GM20000 (cell line): Measurements from ENCODE around the gene SEZ6.

Source experiments
- DNase-seq: peaks from one replicate; pipeline ENCODE4 v3.0.0; 2012; ENCODE audit warnings: low spot score
- TF ChIP-seq, protein P1 (sequence below): IDR thresholded peaks from 2 replicates; pipeline ENCODE4 v1.5.1; 2012; ENCODE audit warnings: mild to moderate bottlenecking, control low read depth; ENCODE audit errors: extremely low read depth, missing control alignments

SEZ6 gene

DNA sequence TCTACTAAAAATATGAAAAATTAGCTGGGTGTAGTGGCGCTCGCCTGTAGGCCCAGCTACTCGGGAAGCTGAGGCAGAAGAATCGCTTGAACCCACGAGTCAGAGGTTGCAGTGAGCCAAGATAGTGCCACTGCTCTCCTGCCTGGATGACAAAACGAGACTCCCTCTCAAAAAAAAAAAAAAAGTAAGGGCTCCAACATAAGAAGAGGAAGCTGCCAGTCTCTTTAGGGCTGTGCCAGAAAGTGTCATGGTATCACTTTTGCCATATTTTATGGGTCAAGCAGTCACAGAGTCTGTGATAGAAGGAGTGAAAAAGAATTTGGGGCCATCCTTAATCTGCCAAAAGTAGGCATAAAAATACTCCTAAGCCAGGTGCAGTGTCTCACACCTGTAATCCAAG lies 35.7 kb upstream of the SEZ6 start:
- TF ChIP-seq, protein P1, sequence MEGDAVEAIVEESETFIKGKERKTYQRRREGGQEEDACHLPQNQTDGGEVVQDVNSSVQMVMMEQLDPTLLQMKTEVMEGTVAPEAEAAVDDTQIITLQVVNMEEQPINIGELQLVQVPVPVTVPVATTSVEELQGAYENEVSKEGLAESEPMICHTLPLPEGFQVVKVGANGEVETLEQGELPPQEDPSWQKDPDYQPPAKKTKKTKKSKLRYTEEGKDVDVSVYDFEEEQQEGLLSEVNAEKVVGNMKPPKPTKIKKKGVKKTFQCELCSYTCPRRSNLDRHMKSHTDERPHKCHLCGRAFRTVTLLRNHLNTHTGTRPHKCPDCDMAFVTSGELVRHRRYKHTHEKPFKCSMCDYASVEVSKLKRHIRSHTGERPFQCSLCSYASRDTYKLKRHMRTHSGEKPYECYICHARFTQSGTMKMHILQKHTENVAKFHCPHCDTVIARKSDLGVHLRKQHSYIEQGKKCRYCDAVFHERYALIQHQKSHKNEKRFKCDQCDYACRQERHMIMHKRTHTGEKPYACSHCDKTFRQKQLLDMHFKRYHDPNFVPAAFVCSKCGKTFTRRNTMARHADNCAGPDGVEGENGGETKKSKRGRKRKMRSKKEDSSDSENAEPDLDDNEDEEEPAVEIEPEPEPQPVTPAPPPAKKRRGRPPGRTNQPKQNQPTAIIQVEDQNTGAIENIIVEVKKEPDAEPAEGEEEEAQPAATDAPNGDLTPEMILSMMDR: no peak
- DNase-seq: no peak

DNA sequence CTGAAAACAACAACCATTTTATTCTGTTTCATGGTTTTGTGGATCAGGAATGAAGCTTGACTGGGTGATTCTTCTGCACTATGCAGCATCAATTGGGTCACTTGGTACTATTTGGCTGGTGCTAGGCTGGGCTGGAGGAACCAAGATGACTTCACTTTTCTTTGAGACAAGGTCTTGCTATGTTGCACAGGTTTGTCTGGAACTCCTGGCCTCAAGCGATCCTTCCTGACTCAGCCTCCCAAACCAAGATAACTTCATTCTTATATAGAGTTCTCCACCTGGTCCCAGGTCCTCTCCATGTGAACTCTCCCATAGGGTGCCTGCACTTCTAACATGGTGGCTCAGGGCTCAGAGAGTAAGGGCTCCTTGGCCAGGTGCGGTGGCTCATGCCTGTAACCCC lies 35.3 kb upstream of the SEZ6 start:
- TF ChIP-seq, protein P1: no peak
- no peak for DNase-seq

DNA sequence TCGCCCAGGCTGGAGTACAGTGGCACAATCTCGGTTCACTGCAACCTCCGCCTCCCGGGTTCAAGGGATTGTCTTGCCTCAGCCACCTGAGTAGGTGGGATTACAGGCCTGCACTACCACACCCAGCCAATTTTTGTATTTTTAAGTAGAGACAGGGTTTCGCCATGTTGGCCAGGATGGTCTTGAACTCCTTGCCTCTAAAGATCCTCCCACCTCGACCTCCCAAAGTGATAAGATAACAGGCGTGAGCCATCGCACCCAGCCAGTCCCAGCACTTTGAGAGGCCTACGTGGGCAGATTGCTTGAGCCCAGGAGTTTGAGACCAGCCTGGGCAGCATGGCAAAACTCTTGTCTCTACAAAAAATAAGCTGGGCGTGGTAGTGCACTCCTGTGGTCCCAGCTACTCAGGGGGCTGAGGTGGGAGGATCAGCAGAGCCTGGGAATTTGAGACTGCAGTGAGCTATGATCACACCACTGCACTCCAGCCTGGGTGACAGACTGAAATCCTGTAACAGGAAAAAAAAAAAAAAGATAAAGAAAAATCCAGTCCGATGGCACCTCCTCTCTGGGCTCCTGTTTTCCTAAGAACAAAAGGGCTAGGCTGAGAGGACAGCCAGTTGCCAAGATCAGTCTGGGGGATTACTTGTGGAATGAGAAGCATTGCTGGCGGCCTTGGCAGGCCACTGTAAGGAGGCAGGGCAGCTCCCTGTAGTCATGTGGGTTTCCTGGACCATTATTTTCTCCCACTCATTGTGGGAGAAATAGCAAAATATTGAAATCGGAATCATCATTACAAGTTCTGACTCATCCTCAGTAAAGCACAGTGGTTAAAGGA lies 34.1 kb upstream of the SEZ6 start:
- no peak for DNase-seq
- TF ChIP-seq, protein P1: no peak

DNA sequence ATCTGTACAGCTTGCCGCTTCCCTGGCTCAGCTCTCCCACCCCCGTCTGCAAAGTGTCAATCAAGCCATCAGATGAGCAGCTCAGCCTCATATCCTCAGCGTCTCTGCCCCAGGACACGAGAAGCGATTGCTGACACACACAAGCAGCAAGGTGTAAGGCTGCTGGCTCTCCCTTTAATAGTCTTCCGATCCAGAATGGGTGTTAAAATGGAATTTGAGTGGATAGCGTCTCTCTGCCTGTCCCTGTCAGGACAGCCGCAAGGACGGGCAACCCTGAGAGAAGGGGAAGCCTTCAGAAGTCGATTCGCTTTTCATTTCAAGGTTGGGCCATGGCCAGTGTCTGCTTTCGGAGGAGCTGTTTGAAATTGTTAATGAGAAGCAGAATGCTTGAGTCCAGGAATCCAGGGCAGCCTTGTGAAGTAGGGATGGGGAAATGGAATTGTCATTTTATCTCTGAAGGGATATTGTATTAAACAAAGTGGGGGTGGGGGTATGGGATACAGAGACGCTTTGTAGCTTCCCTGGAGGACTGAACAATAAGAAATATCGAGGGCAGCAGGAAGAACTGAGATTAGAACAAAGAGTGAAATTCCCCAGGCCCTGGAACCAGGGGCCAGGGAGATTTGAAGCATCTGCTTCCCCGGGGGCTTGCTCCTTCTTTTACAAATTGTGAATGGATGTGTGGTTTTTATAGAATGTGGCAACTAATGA lies 32.4 kb upstream of the SEZ6 start:
- DNase-seq: no peak
- TF ChIP-seq, protein P1: no peak

DNA sequence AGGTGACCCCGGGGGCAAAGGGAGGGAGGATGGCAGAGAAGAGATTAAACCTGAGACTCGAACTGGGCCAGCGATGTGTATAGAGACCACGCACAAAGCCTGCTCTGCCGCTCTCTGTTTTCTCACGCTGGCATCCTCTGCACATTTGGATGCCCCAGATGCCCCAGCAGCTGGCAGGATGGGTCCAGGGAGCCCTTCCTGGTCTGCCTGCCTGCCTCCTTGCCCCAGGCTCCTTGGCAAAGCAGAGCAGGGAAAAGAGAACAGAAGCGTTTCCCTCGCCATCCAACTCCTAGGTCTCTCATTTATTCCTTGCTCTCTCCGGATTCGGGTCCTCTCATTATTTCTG lies 31.9 kb upstream of the SEZ6 start:
- TF ChIP-seq, protein P1: no peak

DNA sequence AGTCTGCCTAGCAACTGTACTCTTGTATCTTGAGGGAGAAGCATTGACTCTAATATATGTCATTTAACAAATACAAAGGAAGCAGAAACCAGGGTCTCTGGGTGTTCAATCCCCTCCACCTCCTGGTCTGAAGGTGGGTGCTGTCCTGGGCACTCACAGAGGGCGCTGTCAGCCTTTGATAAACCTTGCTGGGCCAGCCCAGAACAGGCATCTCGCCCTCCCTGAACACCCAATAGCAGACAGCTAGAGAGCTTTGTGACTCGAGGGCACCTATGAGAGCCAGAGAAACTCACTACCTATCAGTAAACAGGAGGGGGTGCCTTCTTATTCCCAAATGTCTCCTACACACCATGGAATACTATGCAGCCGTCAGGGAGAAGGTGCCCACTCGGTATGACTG lies 30.8 kb upstream of the SEZ6 start:
- TF ChIP-seq, protein P1: no peak
- no peak for DNase-seq

More for the DNA sequence above, 31.9 kb upstream of the SEZ6 start:
- no peak for DNase-seq

DNA sequence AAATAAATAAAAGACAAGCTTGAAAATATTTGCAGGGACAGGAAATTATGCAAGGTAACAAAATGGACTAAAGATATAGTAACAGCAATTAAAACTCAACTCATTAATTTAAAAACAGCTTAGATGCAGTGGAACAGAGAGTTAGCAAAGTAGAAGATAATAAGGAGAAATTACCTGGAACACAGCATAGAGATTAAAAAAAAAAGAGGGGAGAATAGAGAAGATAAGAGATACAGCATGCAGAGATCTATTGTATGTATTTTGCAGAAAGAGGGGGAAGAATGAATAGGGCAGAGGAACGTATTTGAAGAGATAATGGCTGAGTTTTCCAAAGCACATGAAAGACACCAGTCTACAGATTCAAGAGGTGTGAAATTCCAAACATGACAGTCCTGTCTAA lies 28.7 kb upstream of the SEZ6 start:
- TF ChIP-seq, protein P1: no peak
- no peak for DNase-seq
